ENCODE results near the gene TBC1D22A.

TBC1D22A gene

DNA sequence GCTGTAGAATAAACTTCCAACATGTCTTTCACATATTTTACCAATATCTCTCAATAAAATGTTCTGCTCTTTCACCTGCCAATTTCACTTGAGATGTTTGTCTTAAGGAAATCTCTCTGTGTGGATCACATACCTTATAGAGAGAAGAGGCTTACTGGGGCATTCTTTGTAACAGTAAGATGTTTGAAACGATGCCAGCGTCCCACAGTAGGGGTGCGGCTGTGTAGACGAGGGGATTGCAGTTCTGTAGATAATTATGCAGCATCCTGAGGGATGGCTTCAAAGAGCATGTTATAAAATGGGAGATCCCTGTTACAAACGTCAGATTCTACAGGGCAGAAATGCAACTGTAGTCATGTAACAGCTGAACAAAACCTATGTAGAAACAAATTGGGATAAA, 200.0 kb downstream of the TBC1D22A start:
- no peak for DNase-seq

DNA sequence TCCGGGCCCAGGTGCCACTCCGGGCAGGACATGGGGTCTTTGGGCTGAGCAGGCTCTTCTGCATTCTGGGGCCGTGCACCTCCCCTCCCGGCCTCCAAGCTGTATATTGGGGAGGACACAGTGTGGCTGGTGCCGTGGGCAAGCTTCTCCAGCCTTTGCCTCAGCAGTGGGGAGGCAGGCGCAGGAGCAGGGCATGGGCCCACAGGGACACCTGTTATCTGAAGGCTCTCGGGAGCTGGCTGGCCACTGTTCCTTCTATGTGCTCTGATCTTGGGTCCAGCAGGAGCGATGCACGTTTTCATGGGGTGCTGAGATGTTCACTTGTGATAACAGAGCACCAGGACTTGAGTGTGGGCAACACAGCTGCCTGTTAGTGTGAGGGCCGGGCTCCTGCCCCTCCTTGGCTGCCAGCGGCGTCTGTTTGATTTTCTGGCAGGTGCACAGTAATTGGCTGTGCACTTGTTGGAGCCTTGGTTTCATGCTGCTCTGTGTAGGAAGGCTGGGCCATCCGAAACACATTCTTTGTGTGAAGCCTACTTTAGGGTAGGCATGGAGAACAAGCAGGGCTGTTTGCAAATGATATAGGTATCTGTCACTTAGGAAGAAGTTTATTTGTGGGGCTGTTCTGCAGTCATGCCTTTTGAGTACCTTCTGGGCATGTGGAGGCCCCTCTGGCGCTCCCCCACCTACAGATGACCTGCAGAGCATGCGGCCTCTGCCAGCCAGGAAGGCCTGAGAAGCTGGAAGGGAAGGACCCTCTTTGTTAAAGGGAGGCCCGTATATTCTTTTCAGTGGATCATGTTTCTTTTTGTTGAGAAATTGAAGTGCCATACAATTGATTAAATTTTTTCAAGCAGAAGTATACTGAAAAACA, 201.5 kb downstream of the TBC1D22A start:
- no peak for DNase-seq

- no peak for DNase-seq
Observed at GRCh38 chr22:46964773-46965550, 202.5 kb downstream of the TBC1D22A start.

- no peak for DNase-seq
Observed at GRCh38 chr22:46965555-46966494, 203.4 kb downstream of the TBC1D22A start.

- no peak for DNase-seq
Observed at GRCh38 chr22:46966495-46966845, 204.0 kb downstream of the TBC1D22A start.

- DNase-seq: no peak
Observed at GRCh38 chr22:46966846-46967245, 204.4 kb downstream of the TBC1D22A start.

DNA sequence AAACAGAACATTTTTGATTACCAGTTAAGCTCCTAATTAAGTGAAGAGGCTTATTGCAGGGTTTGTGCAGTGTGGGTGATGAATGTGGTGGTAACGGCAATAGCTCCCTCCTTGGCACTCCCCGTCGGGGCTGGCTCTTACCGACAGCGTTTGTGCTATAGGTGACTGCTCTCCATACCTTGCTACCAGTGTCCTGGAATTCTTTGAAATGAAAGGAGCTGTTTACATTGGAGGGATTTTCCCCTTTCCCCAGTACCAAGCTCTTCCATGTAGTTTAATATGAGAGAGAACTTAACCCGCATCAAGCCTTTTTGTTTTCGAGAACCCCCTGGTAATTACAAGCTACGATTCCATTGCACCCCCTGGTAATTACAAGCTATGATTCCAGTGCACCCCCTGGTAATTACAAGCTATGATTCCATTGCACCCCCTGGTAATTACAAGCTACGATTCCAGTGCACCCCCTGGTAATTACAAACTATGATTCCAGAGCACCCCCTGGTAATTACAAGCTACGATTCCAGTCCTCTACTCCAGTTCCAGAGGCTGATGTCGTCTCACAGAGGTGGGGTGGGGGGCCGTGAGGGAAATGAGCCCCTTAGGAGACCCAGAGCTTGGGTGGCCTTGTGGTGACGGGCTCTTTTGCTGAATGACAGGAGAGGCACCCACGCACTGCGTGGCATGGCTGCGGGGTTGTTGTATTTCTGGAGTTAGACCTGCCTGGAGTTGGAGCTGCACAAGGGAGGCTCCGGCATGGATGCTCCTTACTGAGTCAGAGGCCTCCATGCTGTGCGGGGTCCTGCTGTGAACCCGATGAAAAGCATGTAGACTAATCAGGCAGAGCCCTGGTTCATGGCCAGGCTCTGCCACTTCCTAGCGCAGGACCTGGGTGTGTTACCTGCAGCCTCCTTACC, 205.3 kb downstream of the TBC1D22A start:
- no peak for DNase-seq

- DNase-seq: no peak
Observed at GRCh38 chr22:46968359-46968740, 205.9 kb downstream of the TBC1D22A start.

- DNase-seq: no peak
Observed at GRCh38 chr22:46968848-46969247, 206.4 kb downstream of the TBC1D22A start.

- no peak for DNase-seq
Observed at GRCh38 chr22:46969491-46969890, 207.0 kb downstream of the TBC1D22A start.

GRCh38 chr22:46969961-46970360, 207.5 kb downstream of the TBC1D22A start:
- DNase-seq: no peak

GRCh38 chr22:46970411-46971098, 208.1 kb downstream of the TBC1D22A start:
- no peak for DNase-seq

DNA sequence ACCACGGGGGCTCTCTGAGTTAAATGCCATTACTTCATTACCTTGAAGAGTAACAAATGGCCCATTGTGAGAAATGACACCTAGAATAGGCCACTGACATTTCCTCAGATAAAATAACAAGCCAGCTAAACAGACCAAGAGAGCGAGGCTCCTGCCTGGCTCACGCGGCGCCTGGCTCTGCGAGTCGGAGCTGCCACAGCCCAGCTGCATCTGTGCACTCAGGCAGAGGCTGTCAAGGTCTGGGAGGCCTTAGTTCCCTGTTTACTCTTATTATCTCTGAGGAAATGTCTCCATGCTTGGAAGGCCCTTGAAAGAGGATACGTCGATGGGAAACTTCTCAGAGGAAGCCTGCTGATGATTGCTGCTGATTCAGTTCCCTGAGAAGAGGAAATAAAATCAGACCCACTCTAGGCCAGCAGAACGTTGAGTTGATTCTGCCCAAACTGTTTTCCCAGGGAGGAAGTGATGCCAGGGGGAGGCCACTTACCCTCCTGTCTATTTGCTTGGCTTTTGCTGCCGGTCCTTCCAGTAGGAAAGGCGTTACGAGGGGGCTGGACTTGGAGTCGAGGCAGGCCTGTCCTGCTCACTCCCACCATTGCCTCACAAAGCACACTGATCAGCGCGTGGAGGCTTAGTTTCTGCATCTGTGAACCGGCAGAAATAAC, 208.8 kb downstream of the TBC1D22A start:
- DNase-seq: no peak

- DNase-seq: no peak
Observed at GRCh38 chr22:46971764-46972125, 209.3 kb downstream of the TBC1D22A start.

DNA sequence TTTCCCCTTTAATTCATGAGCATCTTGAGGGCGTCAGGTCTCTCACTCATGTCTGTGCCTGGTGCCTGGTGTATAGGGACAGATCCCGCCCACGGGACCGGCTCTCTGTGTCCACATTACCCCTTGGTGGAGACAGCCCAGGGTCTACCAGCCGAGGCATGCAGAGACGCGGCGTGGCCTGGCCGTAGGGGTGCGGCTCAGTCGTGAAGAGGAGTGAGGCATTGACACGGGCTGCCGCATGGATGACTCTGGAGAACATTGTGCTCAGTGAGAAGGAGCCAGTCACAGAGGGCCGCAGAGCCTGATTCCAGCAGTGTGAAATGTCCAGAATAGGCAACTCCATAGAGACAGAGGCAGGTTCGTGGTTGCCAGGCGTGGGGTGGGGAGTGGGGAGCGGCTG, 209.8 kb downstream of the TBC1D22A start:
- no peak for DNase-seq

DNA sequence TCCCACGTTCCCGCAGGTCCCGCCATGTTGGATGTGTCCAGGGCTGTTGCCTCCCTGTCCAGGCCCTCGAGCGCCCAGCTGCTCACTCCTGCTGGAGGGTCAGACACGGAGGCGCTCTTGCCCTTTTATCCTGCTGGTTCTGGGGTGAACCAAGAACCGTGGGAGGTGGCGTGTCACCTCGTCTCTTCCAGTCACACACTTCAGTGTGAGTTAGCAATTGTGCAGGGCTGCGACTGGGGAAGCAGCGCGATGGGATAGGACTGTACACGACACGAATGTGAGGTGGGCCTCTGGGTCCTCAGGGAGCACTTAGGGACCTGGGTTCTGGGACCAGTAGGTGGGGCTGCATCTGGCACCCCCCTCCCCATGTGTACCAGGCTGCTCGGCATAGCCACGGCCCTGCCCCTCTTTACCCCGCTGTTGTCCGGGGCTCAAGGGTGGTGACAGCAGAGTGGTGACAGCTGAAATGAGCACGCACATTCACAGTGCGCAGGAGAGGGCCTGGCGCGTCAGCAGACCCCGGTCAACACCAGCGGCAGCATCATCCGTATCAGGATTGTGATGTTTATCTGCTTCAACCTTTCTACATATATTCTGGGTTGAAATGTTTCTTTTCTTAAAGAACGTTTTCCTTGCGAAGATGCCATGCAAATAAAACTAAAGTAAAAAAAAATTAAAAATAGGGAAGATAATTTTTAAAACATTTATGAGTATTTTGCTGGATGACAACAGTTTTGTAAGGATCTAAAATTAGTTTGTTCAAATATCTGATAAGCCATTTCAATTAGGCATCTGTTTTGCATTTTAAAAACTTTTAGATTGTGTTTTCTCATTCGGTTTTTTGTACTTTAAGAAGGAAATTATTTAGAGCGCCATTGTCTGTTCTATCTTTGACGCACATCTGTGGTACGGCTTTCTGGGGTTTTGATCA, 210.7 kb downstream of the TBC1D22A start:
- DNase-seq: no peak

DNA sequence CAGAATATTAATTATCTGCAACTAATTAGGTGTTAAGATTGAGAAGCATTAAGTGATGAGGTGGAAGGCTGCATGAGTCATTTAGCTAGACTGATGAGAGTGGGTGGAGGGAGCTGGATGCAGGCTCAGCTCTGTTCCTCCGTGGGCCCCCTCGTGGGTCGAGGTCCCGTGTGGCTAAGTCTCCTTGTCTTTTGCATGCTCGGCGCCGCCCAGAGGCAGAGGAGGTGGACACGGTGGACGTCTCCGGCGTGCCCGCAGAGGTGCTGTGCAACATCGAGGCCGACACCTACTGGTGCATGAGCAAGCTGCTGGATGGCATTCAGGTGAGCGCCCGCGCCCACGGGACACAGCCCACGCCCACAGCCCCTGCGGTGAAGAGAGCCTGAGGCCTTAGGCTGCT, 211.6 kb downstream of the TBC1D22A start:
- no peak for DNase-seq

GRCh38 chr22:46974631-46975585, 212.5 kb downstream of the TBC1D22A start:
- no peak for DNase-seq
